IMR-90 (cell line): Measurements from ENCODE around the gene DDR1. TPM values are rescaled to one million over a fixed set of nuclear protein-coding genes. Genes with fewer than 3 reads are reported as not detected.

Experiments used
- ATAC-seq: fragments of 200-7000 bp; cut with Tn5 transposase; 2 replicates; pipeline ENCODE4 v1.9.1; 2020; ENCODE audit warnings: low read depth, mild to moderate bottlenecking, moderate library complexity
- BruUV-seq: library from RNA; stranded (reverse); fragments of 400-500 nt; replicated peaks from 2 replicates; lab custom pipeline; 2021; lab: Mats Ljungman, UMichigan
- CTCF ChIA-PET: fragments of 300-600 bp; formaldehyde crosslinking; extraction: SDS; loops from one replicate; lab custom pipeline; 2021; ENCODE audit warnings: antibody characterized with exemption; lab: Yijun Ruan, JAX
- POLR2A ChIA-PET: fragments of 300-600 bp; sonication (Branson Sonifier 250); formaldehyde crosslinking; loops from one replicate; lab custom pipeline; 2022; ENCODE audit warnings: antibody characterized with exemption; ENCODE audit not compliant: unreplicated experiment; lab: Charles Lee
- DNase-seq: peaks from one replicate; pipeline ENCODE4 v3.0.0; 2013
- H2AFZ ChIP-seq: replicated peaks from 2 replicates; pipeline ENCODE3; 2013; ENCODE audit warnings: low read length, mild to moderate bottlenecking; ENCODE audit not compliant: poor library complexity
- H2AK5ac ChIP-seq: 2 replicates; pipeline ENCODE4 v1.6.1; 2013; ENCODE audit warnings: low read depth, low read length, inconsistent platforms
- H2AK9ac ChIP-seq: replicated peaks from 2 replicates; pipeline ENCODE3; 2013; ENCODE audit warnings: mild to moderate bottlenecking, low read depth, low read length, moderate library complexity; ENCODE audit not compliant: poor library complexity
- H2BK120ac ChIP-seq: 2 replicates; pipeline ENCODE4 v1.6.1; 2013; ENCODE audit warnings: low read depth, low read length, inconsistent platforms
- H2BK15ac ChIP-seq: 3 replicates; pipeline ENCODE4 v1.6.1; 2013; ENCODE audit warnings: low read depth, low read length, inconsistent platforms
- H2BK20ac ChIP-seq: 2 replicates; pipeline ENCODE4 v1.6.1; 2013; ENCODE audit warnings: low read depth, mild to moderate bottlenecking, inconsistent platforms, low read length, moderate library complexity
- H2BK5ac ChIP-seq: 2 replicates; pipeline ENCODE4 v1.6.1; 2013; ENCODE audit warnings: mild to moderate bottlenecking, low read depth, low read length, inconsistent platforms; ENCODE audit not compliant: poor library complexity, severe bottlenecking
- H3K14ac ChIP-seq: replicated peaks from 2 replicates; pipeline ENCODE4 v1.6.1; 2013; ENCODE audit warnings: low read depth, low read length, inconsistent platforms
- H3K18ac ChIP-seq: 2 replicates; pipeline ENCODE4 v1.6.1; 2013; ENCODE audit warnings: low read depth, low read length, control low read depth
- H3K23ac ChIP-seq: 2 replicates; pipeline ENCODE4 v1.6.1; 2013; ENCODE audit warnings: low read depth, low read length, inconsistent platforms
- H3K27ac ChIP-seq: 2 replicates; pipeline ENCODE4 v1.5.1; 2013; ENCODE audit warnings: mild to moderate bottlenecking, control low read depth, low read length; ENCODE audit not compliant: insufficient read depth
- H3K27me3 ChIP-seq: 2 replicates; pipeline ENCODE4 v1.6.1; 2013; ENCODE audit warnings: low read length; ENCODE audit not compliant: control insufficient read depth, insufficient read depth
- H3K36me3 ChIP-seq: 2 replicates; pipeline ENCODE4 v1.6.1; 2013; ENCODE audit warnings: low read length, mixed read lengths; ENCODE audit not compliant: control insufficient read depth, insufficient read depth
- H3K4ac ChIP-seq: 2 replicates; pipeline ENCODE4 v1.6.1; 2013; ENCODE audit warnings: low read depth, low read length, inconsistent platforms
- H3K4me1 ChIP-seq: 2 replicates; pipeline ENCODE4 v1.6.1; 2013; ENCODE audit warnings: low read length, mixed read lengths; ENCODE audit not compliant: control insufficient read depth, insufficient read depth
- H3K4me2 ChIP-seq: 2 replicates; pipeline ENCODE4 v1.6.1; 2013; ENCODE audit warnings: low read depth, mild to moderate bottlenecking, control low read depth, low read length, moderate library complexity
- H3K4me3 ChIP-seq: 2 replicates; pipeline ENCODE4 v1.5.1; 2013; ENCODE audit warnings: low read depth, mild to moderate bottlenecking, control low read depth, low read length, moderate library complexity; ENCODE audit not compliant: insufficient read depth
- H3K56ac ChIP-seq: 2 replicates; pipeline ENCODE4 v1.6.1; 2013; ENCODE audit warnings: low read length, inconsistent platforms; ENCODE audit not compliant: insufficient read depth; ENCODE audit errors: extremely low read depth
- H3K79me1 ChIP-seq, 2 experiments: 2 replicates each; pipeline ENCODE4 v1.6.1; 2013; ENCODE audit warnings: low read length in 2 of 2, inconsistent platforms in 1 of 2, low read depth in 1 of 2
- H3K9ac ChIP-seq: 2 replicates; pipeline ENCODE4 v1.6.1; 2013; ENCODE audit warnings: low read depth, low read length, control low read depth
- H3K9me1 ChIP-seq: 2 replicates; pipeline ENCODE4 v1.6.1; 2013; ENCODE audit warnings: low read length, inconsistent platforms; ENCODE audit not compliant: insufficient read depth
- H3K9me3 ChIP-seq: 2 replicates; pipeline ENCODE4 v1.6.1; 2013; ENCODE audit warnings: low read length; ENCODE audit not compliant: control insufficient read depth, insufficient read depth
- H4K20me1 ChIP-seq: 2 replicates; pipeline ENCODE4 v1.6.1; 2013; ENCODE audit warnings: low read length, inconsistent platforms; ENCODE audit not compliant: insufficient read depth
- H4K5ac ChIP-seq: 2 replicates; pipeline ENCODE4 v1.6.1; 2013; ENCODE audit warnings: mild to moderate bottlenecking, low read depth, low read length, control low read depth
- H4K8ac ChIP-seq, 2 experiments: 2 replicates each; pipeline ENCODE4 v1.6.1; 2013; ENCODE audit warnings: low read depth in 2 of 2, low read length in 2 of 2, control low read depth in 1 of 2, inconsistent platforms in 1 of 2
- H4K91ac ChIP-seq: 2 replicates; pipeline ENCODE4 v1.6.1; 2013; ENCODE audit warnings: low read depth, low read length, inconsistent platforms; ENCODE audit not compliant: insufficient read depth
- CTCF ChIP-seq: conservative IDR thresholded peaks from 2 replicates; pipeline ENCODE4 v1.5.1; 2012; ENCODE audit warnings: mild to moderate bottlenecking, low read depth, low read length, improper control_type of control experiment
- ELK1 ChIP-seq: fragments of 150-350 bp; IDR thresholded peaks from 2 replicates; pipeline ENCODE4 v1.6.1; 2016; ENCODE audit warnings: low read depth, mild to moderate bottlenecking, low read length, moderate library complexity, borderline replicate concordance
- NFE2L2 ChIP-seq: fragments of 150-350 bp; IDR thresholded peaks from 2 replicates; pipeline ENCODE4 v1.6.1; 2016; ENCODE audit warnings: low read depth, mild to moderate bottlenecking, low read length
- RAD21 ChIP-seq: IDR thresholded peaks from 2 replicates; pipeline ENCODE4 v1.6.1; 2012; ENCODE audit warnings: low read length, improper control_type of control experiment
- WGBS, 2 experiments: methylation state at CpG; one replicate each; pipeline versions ENCODE4 v1.1.5 to v1.1.7; 2013; ENCODE audit warnings: missing lambda C conversion rate in 2 of 2; ENCODE audit not compliant: insufficient read length in 1 of 2; ENCODE audit errors: extremely low coverage in 2 of 2; 5-methylcytosine and 5-hydroxymethylcytosine counted together
- dilution Hi-C: fragments of 300-500 bp; cut with HindIII; formaldehyde crosslinking; loops from one replicate; pipeline ENCODE4 v1.14.3; 2018; ENCODE audit warnings: low sequenced_read_pairs; ENCODE audit not compliant: unreplicated experiment
- in situ Hi-C: fragments of 300-500 bp; cut with MboI; formaldehyde crosslinking; loops from 3 replicates; pipeline ENCODE4 v1.14.3; 2019; ENCODE audit warnings: low sequenced_read_pairs, inconsistent platforms, mixed read lengths
- intact Hi-C: fragments of 100-400 bp; cut with micrococcal nuclease; formaldehyde crosslinking; loops from 2 replicates; pipeline ENCODE4 v1.10.0; 2022
- polyA plus RNA-seq, 3 experiments: library from polyadenylated mRNA; depleted of rRNA; stranded (reverse); fragments of >200 nt; gene quantifications; 2 replicates each; pipeline ENCODE4 v1.2.3, GENCODE V29; 2012; ENCODE audit warnings: low replicate concordance in 1 of 3
- total RNA-seq: library from RNA; depleted of rRNA; stranded (reverse); fragments of >200 nt; gene quantifications from 2 replicates; pipeline ENCODE4 v1.2.3, GENCODE V29; 2012

DDR1 gene
- total and polyA plus RNA-seq, 2 of the 4 experiments (the other 2 are of a cell fraction): 5.6 to 19.6 TPM

GRCh38 chr6:30880698-30881252 lies 3.5 kb upstream of the DDR1 start:
- Histone ChIP-seq H3K9me1 (peaks cover 10% of the 10 kb centered on the region), H4K20me1 (no peaks in the 10 kb centered on the region), H3K4me2 (no peak overlapping the region), H3K9ac (no peak overlapping the region), H2BK15ac (no peak overlapping the region; the same call in 2 of the 3 replicates), H4K5ac (no peak overlapping the region), H3K56ac (no peak overlapping the region), H4K8ac (peak overlapping the region in 1 of 2 experiments; percentile 85; a peak in 2 of 4 replicates), H3K4me1 (peaks cover 32% of the 10 kb centered on the region), H3K27me3 (no peaks in the 10 kb centered on the region), H3K14ac (no peak overlapping the region), H2AFZ (peak overlapping the region; percentile 90), H4K91ac (peak overlapping the region; percentile 91; the same call in 1 of the 2 replicates), H3K18ac (no peak overlapping the region), H2AK5ac (peak overlapping the region; percentile 95), H2BK20ac (no peak overlapping the region), H2AK9ac (peak overlapping the region; percentile 22), H3K23ac (0 out of 2 replicates have a peak overlapping the region, but pooled peaks have one; percentile 53), H3K36me3 (no peaks in the 10 kb centered on the region), H3K27ac (no peak overlapping the region), H3K4ac (no peak overlapping the region), H3K9me3 (no peaks in the 10 kb centered on the region), H3K4me3 (no peak overlapping the region), H2BK5ac (peak overlapping the region; percentile 44), H2BK120ac (no peak overlapping the region; the same call in 1 of the 2 replicates), H3K79me1 (peaks cover 11 to 15% of the 10 kb centered on the region in 2 experiments; a peak in 3 of 4 replicates)
- in situ Hi-C loops (no loop called here), dilution Hi-C loops (no loop called here), intact Hi-C loops (no loop called here)
- 43% methylated on average over 5 of the region's 16 CpGs; no CpG with 5 or more reads in 1 of the 2 experiments for WGBS, 2 experiments
- CTCF ChIA-PET: interaction anchor here (1.1 kb wide), 1 partner anchor 190 kb away, joined by 5 read pairs; no protein-coding TSS in a partner anchor
- DNase-seq (no peak), ATAC-seq (no peak)
- POLR2A ChIA-PET: no interaction called here
- TF ChIP-seq NFE2L2 (no peak), ELK1 (no peak), CTCF (no peak), RAD21 (no peak)
- no TSS peak for BruUV-seq
